ENCODE results near the gene HSPB6. TPM values are rescaled to one million over a fixed set of nuclear protein-coding genes. Genes with fewer than 3 reads are reported as not detected.

Gene HSPB6
- total and polyA plus RNA-seq, 2 of the 8 experiments (the other 6 are each of a cell fraction or from before 2014, with no cell fraction given): 0.91 TPM; not detected in 1

- no peak overlapping the region for H2BK12ac ChIP-seq (ENCODE audit: low read depth, low read length)
- H2BK5ac ChIP-seq (ENCODE audit: low read depth, low read length): no peak overlapping the region
- FAIRE-seq: no peak
- H3K9ac ChIP-seq (replicated peaks in 1 of 4; ENCODE audit: extremely low read depth in 1 of 4, low read depth in 3 of 4, low read length in 3 of 4): no peak overlapping the region
- H3K36me3 ChIP-seq (ENCODE audit: control insufficient read depth in 2 of 4, insufficient read depth in 4 of 4, low read length in 3 of 4): no peaks in the 10 kb centered on the region
- H3K4me2 ChIP-seq (ENCODE audit: insufficient read depth in 1 of 2, low read depth in 2 of 2, low read length in 2 of 2): peak overlapping the region; percentile 73 to 89
- no peak overlapping the region for H4K91ac ChIP-seq (replicated peaks; ENCODE audit: insufficient read length, low read length)
- no peak overlapping the region for H2BK15ac ChIP-seq (ENCODE audit: low read length)
- H2BK120ac ChIP-seq (replicated peaks; ENCODE audit: low read depth, low read length): no peak overlapping the region
- ChIA-PET POLR2A (ENCODE audit: partially characterized antibody) (interaction anchor here (0.7 to 1.2 kb wide), 4 partner anchors 9 to 79 kb away, joined by 3 to 5 read pairs (median 4); no protein-coding TSS in a partner anchor), CTCF (ENCODE audit: partially characterized antibody) (interaction anchor here (0.6 to 3.6 kb wide), 5 partner anchors 9 to 118 kb away, joined by 3 to 13 read pairs (median 3); no protein-coding TSS in a partner anchor)
- H2AK5ac ChIP-seq (ENCODE audit: low read depth, low read length): 0 out of 2 replicates have a peak overlapping the region, but pooled peaks have one; percentile 82
- no peak overlapping the region; the same call in 1 of the 2 replicates for H4K8ac ChIP-seq (ENCODE audit: extremely low read depth, insufficient read depth, low read length)
- 29% methylated on average over 36 of the region's 39 CpGs; no CpG with 5 or more reads in 1 of the 2 experiments for WGBS, 2 experiments (ENCODE audit: extremely low coverage in 1 of 2, insufficient coverage in 1 of 2, insufficient read length in 1 of 2, insufficient replicate concordance in 2 of 2, low coverage in 1 of 2, low lambda C conversion rate in 2 of 2, missing lambda C conversion rate in 1 of 2)
- H2AFZ ChIP-seq (ENCODE audit: low read length): no peak overlapping the region
- no peak for DNase-seq (ENCODE audit: low read depth in 1 of 2, low spot score in 2 of 2)
- peak overlapping the region; percentile 60 for H3K18ac ChIP-seq (ENCODE audit: extremely low read depth, low read length)
- no peaks in the 10 kb centered on the region for H3K9me3 ChIP-seq (ENCODE audit: insufficient read depth in 2 of 2, low read depth in 1 of 2, low read length in 1 of 2)
- peaks cover 0 to 9% (median 4%) of the 10 kb centered on the region in 4 experiments; a peak in 5 of 7 replicates for H3K4me1 ChIP-seq (replicated peaks in 1 of 4; ENCODE audit: control insufficient read depth in 3 of 4, insufficient read depth in 4 of 4, low read length in 3 of 4)
- H4K20me1 ChIP-seq (replicated peaks in 1 of 2; ENCODE audit: control insufficient read depth in 1 of 2, insufficient read depth in 2 of 2, low read length in 2 of 2): no peaks in the 10 kb centered on the region
- H3K4me3 ChIP-seq (ENCODE audit: extremely low read depth in 1 of 4, insufficient read depth in 2 of 4, low read depth in 3 of 4, low read length in 4 of 4): peak overlapping the region; percentile 16 to 59 (median 24); a peak in 7 of 8 replicates
- peaks cover 11% of the 10 kb centered on the region; the same call in 1 of the 2 replicates for H3K23me2 ChIP-seq (ENCODE audit: low read depth, low read length)
- no peak overlapping the region for H3K27ac ChIP-seq (ENCODE audit: low read depth, low read length)
- H3K27me3 ChIP-seq (replicated peaks in 1 of 4; ENCODE audit: control insufficient read depth in 3 of 4, extremely low read depth in 1 of 4, insufficient read depth in 3 of 4, low read length in 3 of 4): peaks cover 6 to 23% (median 20%) of the 10 kb centered on the region in 4 experiments
- no peak overlapping the region for H3K4ac ChIP-seq (replicated peaks; ENCODE audit: insufficient read length, low read depth, low read length)
- H2BK20ac ChIP-seq (ENCODE audit: low read length): no peak overlapping the region
- H3K79me1 ChIP-seq (ENCODE audit: low read depth, low read length): no peaks in the 10 kb centered on the region
- H4K5ac ChIP-seq (ENCODE audit: insufficient read length, low read depth, low read length): no peak overlapping the region
- H3K14ac ChIP-seq (ENCODE audit: insufficient read length): no peak overlapping the region
- no peaks in the 10 kb centered on the region for H3K79me2 ChIP-seq (ENCODE audit: control insufficient read depth in 1 of 2, insufficient read depth in 2 of 2, low read length in 2 of 2)
- peak overlapping the region; percentile 39 for H3K56ac ChIP-seq (replicated peaks; ENCODE audit: insufficient read length, low read depth, low read length)
- no peak overlapping the region for H3K23ac ChIP-seq (ENCODE audit: insufficient read length)
- TF ChIP-seq SUZ12 (IDR thresholded peaks at IDR 0.05; ENCODE audit: low read length) (peak; percentile 52; the same call in 1 of the 2 replicates), RNF2 (IDR thresholded peaks at IDR 0.05; ENCODE audit: borderline replicate concordance, low read depth, low read length, missing control alignments, poor library complexity, severe bottlenecking) (peak; percentile 23), EZH2 (IDR thresholded peaks at IDR 0.05; ENCODE audit: low read depth, low read length, severe bottlenecking) (peak; percentile 36), RAD21 (IDR thresholded peaks at IDR 0.05 in 1 of 2, conservative IDR thresholded peaks at IDR 0.05 in 1 of 2; ENCODE audit: low read depth in 2 of 2, low read length in 2 of 2) (no peak), CTCF (IDR thresholded peaks at IDR 0.05; ENCODE audit: control extremely low read depth in 1 of 3, insufficient read depth in 1 of 3, low read depth in 1 of 3, low read length in 3 of 3) (0 out of 4 replicates have a peak, but pooled peaks of 1 of the 3 experiments have one; percentile 5), YY1 (IDR thresholded peaks at IDR 0.05; ENCODE audit: low read depth, low read length) (no peak)
These were observed 40.1 kb upstream of the HSPB6 start for GRCh38 chr19:35796645-35797542.

Data from H1 (cell line).